HFF-Myc (cell line): ENCODE measurements around the gene RNF168.
"Not testable (repeated sequence)": the region's sequence is repeated elsewhere in the genome, so short reads cannot be mapped to it uniquely, and the experiment has no call there.

Experiments used
- DNase-seq: peaks from one replicate; pipeline ENCODE4 v3.0.0-alpha.2; 2011; ENCODE audit warnings: low read depth; ENCODE audit errors: extremely low read depth
- H3K4me3 ChIP-seq: replicated peaks from 2 replicates; pipeline ENCODE4 v1.5.1; 2011; ENCODE audit warnings: low read depth, mild to moderate bottlenecking, control low read depth, low read length
- CTCF ChIP-seq: IDR thresholded peaks from 2 replicates; pipeline ENCODE4 v1.5.1; 2012; ENCODE audit warnings: mild to moderate bottlenecking, low read depth, low read length, control low read depth; ENCODE audit errors: missing control alignments

RNF168 gene

GRCh38 chr3:196524527-196524926 lies 21.0 kb upstream of the RNF168 start:
- no peak for DNase-seq
- H3K4me3 ChIP-seq: no peak overlapping the region
- TF ChIP-seq CTCF: peak; percentile 8

GRCh38 chr3:196523841-196524240 lies 20.3 kb upstream of the RNF168 start:
- no peak for TF ChIP-seq CTCF
- H3K4me3 ChIP-seq: no peak overlapping the region
- no peak for DNase-seq

- H3K4me3 ChIP-seq, DNase-seq: not testable (repeated sequence)
Measured at GRCh38 chr3:196521291-196521690, 17.7 kb upstream of the RNF168 start.

GRCh38 chr3:196519718-196520082 lies 16.1 kb upstream of the RNF168 start:
- TF ChIP-seq CTCF: no peak
- DNase-seq: no peak
- H3K4me3 ChIP-seq: no peak overlapping the region

GRCh38 chr3:196518966-196519717 lies 15.6 kb upstream of the RNF168 start:
- peak; percentile 52 for TF ChIP-seq CTCF
- no peak overlapping the region for H3K4me3 ChIP-seq
- no peak for DNase-seq

GRCh38 chr3:196517919-196518318 lies 14.4 kb upstream of the RNF168 start:
- DNase-seq: no peak
- H3K4me3 ChIP-seq: no peak overlapping the region
- no peak for TF ChIP-seq CTCF

GRCh38 chr3:196517162-196517800 lies 13.7 kb upstream of the RNF168 start:
- no peak for TF ChIP-seq CTCF
- no peak overlapping the region for H3K4me3 ChIP-seq

More at GRCh38 chr3:196517162-196517800, 13.7 kb upstream of the RNF168 start:
- no peak for DNase-seq
